Measurements from ENCODE around the gene SEMA3B. TPM values are rescaled to one million over a fixed set of nuclear protein-coding genes. Genes with fewer than 3 reads are reported as not detected.
"Not testable (repeated sequence)": the region's sequence is repeated elsewhere in the genome, so short reads cannot be mapped to it uniquely, and the experiment has no call there.

SEMA3B gene
- total RNA-seq, 3 donors from 2014 or later = 10.1 to 17.6 (median 11.1) TPM

DNA sequence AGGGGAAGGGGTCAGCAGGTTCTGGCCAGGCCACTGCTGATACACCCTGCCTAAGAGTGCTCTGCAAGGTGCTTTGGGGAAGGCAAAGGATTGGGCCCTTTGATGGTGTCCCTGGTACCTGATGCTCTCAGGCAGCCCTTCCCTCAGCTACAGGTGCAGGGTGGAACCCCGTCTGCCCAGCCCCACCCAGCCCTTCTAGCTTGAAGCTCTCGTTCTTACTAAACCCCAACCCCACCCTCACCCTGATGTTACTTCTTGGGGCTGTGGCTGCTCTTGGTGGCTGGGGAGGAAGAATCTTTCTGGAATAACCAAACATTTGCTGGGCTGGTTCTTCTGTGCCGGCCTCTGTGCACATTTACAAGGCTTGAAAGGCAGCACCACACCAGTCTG, 26.6 kb upstream of the SEMA3B start:
- H3K4me3 ChIP-seq = peak overlapping the region in 1 of 3 donors; percentile 43
- no peak for DNase-seq (ENCODE audit: low spot score in 2 of 2)

DNA sequence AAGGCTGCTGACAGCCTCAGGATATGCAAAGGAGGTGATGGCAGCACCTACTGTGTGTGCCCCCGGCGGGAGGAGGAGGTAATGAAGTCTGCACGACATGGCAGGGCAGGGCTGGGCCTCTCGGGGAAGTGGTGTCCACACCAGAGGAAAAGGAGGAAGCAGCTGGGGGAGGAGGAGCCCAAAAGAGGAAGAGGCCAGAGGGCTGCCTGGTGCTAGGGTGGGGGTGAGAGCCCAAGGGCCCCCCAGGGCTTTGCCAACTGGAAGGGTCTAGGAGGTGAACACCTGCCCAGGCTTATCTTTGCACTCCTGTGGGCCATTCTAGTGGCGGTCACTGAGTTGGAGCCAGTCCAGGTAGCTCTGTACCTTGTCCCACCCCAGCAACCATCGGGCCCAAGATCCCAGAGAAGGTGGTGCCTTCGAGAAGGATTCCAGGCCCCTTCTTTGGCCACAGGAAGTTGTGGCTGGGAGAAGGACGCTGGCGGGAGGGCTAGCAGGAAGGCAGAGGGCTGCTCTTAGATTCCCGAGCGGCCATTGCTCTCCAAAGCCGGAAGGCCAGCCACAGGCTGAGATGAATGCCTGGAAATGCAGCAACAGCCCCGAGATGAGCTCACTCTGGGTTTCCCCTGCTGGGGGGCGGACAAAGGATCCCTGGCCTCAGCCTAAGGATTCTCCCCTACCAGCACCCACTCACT, 25.9 kb upstream of the SEMA3B start:
- Histone ChIP-seq H3K27me3 (no peaks in the 10 kb centered on the region), H3K36me3 (no peaks in the 10 kb centered on the region), H3K27ac (peak overlapping the region; percentile 78 to 93), H3K4me1 (peaks cover 40 to 58% of the 10 kb centered on the region in 2 donors), H3K9me3 (no peaks in the 10 kb centered on the region), H3K4me3 (peak overlapping the region in 2 of 3 donors; percentile 7 to 43)
- no peak for DNase-seq (ENCODE audit: low spot score in 2 of 2)
- no peak for TF ChIP-seq CTCF (IDR thresholded peaks at IDR 0.05)
- no peak for TF ChIP-seq POLR2A (IDR thresholded peaks at IDR 0.05)
- TF ChIP-seq POLR2AphosphoS5 (IDR thresholded peaks at IDR 0.05) = no peak
- intact Hi-C loops (cut with DNase I; ENCODE audit: low total_unique reads) = no loop called here

More for the DNA sequence above, 26.6 kb upstream of the SEMA3B start:
- Histone ChIP-seq H3K27me3 (no peaks in the 10 kb centered on the region), H3K36me3 (no peaks in the 10 kb centered on the region), H3K4me1 (peaks cover 37 to 57% of the 10 kb centered on the region in 2 donors), H3K9me3 (no peaks in the 10 kb centered on the region), H3K27ac (peak overlapping the region; percentile 78 to 93)
- TF ChIP-seq POLR2A (IDR thresholded peaks at IDR 0.05) (no peak), CTCF (IDR thresholded peaks at IDR 0.05) (no peak), POLR2AphosphoS5 (IDR thresholded peaks at IDR 0.05) (no peak)
- intact Hi-C loops (cut with DNase I; ENCODE audit: low total_unique reads) = no loop called here

GRCh38 chr3:50243543-50243895, 25.4 kb upstream of the SEMA3B start:
- TF ChIP-seq CTCF (IDR thresholded peaks at IDR 0.05) = no peak
- TF ChIP-seq POLR2A (IDR thresholded peaks at IDR 0.05) = no peak
- no peak for TF ChIP-seq POLR2AphosphoS5 (IDR thresholded peaks at IDR 0.05)
- Histone ChIP-seq H3K27me3 (no peaks in the 10 kb centered on the region), H3K36me3 (no peaks in the 10 kb centered on the region), H3K4me1 (peaks cover 35 to 56% of the 10 kb centered on the region in 2 donors), H3K9me3 (no peaks in the 10 kb centered on the region), H3K4me3 (peak overlapping the region in 2 of 3 donors; percentile 7 to 43), H3K27ac (peak overlapping the region; percentile 78 to 93)
- intact Hi-C loops (cut with DNase I; ENCODE audit: low total_unique reads) = no loop called here
- no peak for DNase-seq (ENCODE audit: low spot score in 2 of 2)

GRCh38 chr3:50244813-50245212, 24.1 kb upstream of the SEMA3B start:
- H3K9me3 ChIP-seq; intact Hi-C loops (cut with DNase I; ENCODE audit: low total_unique reads); H3K27me3 ChIP-seq; H3K36me3 ChIP-seq; DNase-seq (ENCODE audit: low spot score in 2 of 2); H3K4me3 ChIP-seq: not testable (repeated sequence)
- Histone ChIP-seq H3K4me1 (peaks cover 31 to 43% of the 10 kb centered on the region in 2 donors), H3K27ac (peak overlapping the region; percentile 92 to 98)

- peak overlapping the region; percentile 33 to 79 (median 54) for H3K4me3 ChIP-seq
- peak overlapping the region; percentile 92 to 98 for H3K27ac ChIP-seq
- no peaks in the 10 kb centered on the region for H3K36me3 ChIP-seq
- H3K27me3 ChIP-seq = no peaks in the 10 kb centered on the region
- no peaks in the 10 kb centered on the region for H3K9me3 ChIP-seq
- TF ChIP-seq POLR2A (IDR thresholded peaks at IDR 0.05) = no peak
- TF ChIP-seq CTCF (IDR thresholded peaks at IDR 0.05) = no peak
- no peak for TF ChIP-seq POLR2AphosphoS5 (IDR thresholded peaks at IDR 0.05)
- no peak for DNase-seq (ENCODE audit: low spot score in 2 of 2)
- peaks cover 34 to 38% of the 10 kb centered on the region in 2 donors for H3K4me1 ChIP-seq
- intact Hi-C loops (cut with DNase I; ENCODE audit: low total_unique reads) = no loop called here
Measured at GRCh38 chr3:50245251-50245745, 23.6 kb upstream of the SEMA3B start.

Data from breast epithelium (tissue), 4 donors.